MCF 10A (cell line): ENCODE measurements around the gene SHANK1. TPM values are rescaled to one million over a fixed set of nuclear protein-coding genes. Genes with fewer than 3 reads are reported as not detected.

ENCODE experiments used
- BruUV-seq: library from RNA; stranded (reverse); fragments of 400-500 nt; replicated peaks from 2 replicates; lab custom pipeline; 2021; lab: Mats Ljungman, UMichigan
- CTCF ChIA-PET: fragments of 300-600 bp; sonication (Branson Sonifier 250); formaldehyde crosslinking; extraction: SDS; loops from one replicate; lab custom pipeline; 2021; ENCODE audit warnings: antibody characterized with exemption, inconsistent platforms; lab: Yijun Ruan, JAX
- POLR2A ChIA-PET: fragments of 300-600, 350-650 bp; sonication (Branson Sonifier 250); formaldehyde crosslinking; extraction: SDS; loops from one replicate; lab custom pipeline; 2020; ENCODE audit warnings: antibody characterized with exemption, inconsistent platforms; lab: Yijun Ruan, JAX
- DNase-seq: peaks from one replicate; pipeline ENCODE4 v3.0.0-alpha.2; 2018; ENCODE audit not compliant: unreplicated experiment
- H3K27ac Mint-ChIP-seq: one replicate; pipeline ENCODE4 v1.8.0; 2022; ENCODE audit warnings: mild to moderate bottlenecking, low read depth, mixed read lengths; ENCODE audit not compliant: unreplicated experiment
- H3K27me3 Mint-ChIP-seq: one replicate; pipeline ENCODE4 v1.8.0; 2022; ENCODE audit warnings: mixed read lengths; ENCODE audit not compliant: insufficient read depth, unreplicated experiment
- H3K36me3 Mint-ChIP-seq: one replicate; pipeline ENCODE4 v1.8.0; 2022; ENCODE audit warnings: mild to moderate bottlenecking, moderate library complexity, mixed read lengths; ENCODE audit not compliant: insufficient read depth, unreplicated experiment
- H3K4me1 Mint-ChIP-seq: one replicate; pipeline ENCODE4 v1.8.0; 2022; ENCODE audit warnings: mixed read lengths; ENCODE audit not compliant: insufficient read depth, unreplicated experiment
- H3K4me3 Mint-ChIP-seq: one replicate; pipeline ENCODE4 v1.8.0; 2022; ENCODE audit warnings: mild to moderate bottlenecking, moderate library complexity, mixed read lengths; ENCODE audit not compliant: unreplicated experiment
- H3K9me3 Mint-ChIP-seq: one replicate; pipeline ENCODE4 v1.8.0; 2022; ENCODE audit warnings: mixed read lengths; ENCODE audit not compliant: unreplicated experiment
- intact Hi-C: fragments of 100-400 bp; cut with micrococcal nuclease; formaldehyde crosslinking; loops from 2 replicates; pipeline ENCODE4 v1.14.1; 2022
- total RNA-seq: library from RNA; stranded (reverse); gene quantifications from 2 replicates; pipeline ENCODE4 v1.2.3, GENCODE V29; 2022
- TF ChIP-seq, protein P1 (sequence below): fragments of 200-600 bp; IDR thresholded peaks from one replicate; pipeline ENCODE4 v1.8.0; 2022; ENCODE audit warnings: antibody characterized with exemption, mild to moderate bottlenecking; ENCODE audit not compliant: unreplicated experiment

Gene SHANK1
- total RNA-seq, 1 experiment from 2014 or later, result 0.44 TPM

DNA sequence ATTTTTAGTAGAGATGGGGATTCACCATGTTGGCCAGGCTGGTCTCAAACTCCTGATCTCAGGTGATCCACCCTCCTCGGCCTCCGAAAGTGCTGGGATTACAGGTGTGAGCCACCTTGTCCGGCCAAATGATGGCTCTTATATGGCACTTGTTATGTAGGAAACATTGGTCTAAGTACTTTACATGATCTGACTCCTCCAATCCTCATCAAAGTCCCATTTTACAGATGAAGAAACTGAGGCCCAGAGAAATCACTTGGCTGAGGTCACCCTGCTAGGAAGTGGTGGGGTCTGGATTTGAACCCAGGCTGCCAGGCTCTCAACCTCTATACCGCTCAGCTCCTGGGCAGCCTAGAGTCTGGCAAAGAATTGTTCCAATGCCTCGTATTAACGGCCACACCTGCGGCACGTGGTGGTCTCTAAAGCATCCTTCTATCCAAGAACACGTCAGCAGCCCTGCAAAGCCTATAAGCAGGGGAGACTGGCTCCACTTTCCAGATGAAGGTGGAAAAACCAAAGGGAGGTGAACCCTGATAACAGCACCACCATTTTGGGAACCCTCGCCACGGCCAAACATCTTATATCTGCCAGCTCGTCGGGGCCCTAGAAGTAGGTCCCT, 18.1 kb downstream of the SHANK1 start:
- H3K36me3 Mint-ChIP-seq, result no peaks in the 10 kb centered on the region
- POLR2A ChIA-PET, result no interaction called here
- TF ChIP-seq, protein P1, sequence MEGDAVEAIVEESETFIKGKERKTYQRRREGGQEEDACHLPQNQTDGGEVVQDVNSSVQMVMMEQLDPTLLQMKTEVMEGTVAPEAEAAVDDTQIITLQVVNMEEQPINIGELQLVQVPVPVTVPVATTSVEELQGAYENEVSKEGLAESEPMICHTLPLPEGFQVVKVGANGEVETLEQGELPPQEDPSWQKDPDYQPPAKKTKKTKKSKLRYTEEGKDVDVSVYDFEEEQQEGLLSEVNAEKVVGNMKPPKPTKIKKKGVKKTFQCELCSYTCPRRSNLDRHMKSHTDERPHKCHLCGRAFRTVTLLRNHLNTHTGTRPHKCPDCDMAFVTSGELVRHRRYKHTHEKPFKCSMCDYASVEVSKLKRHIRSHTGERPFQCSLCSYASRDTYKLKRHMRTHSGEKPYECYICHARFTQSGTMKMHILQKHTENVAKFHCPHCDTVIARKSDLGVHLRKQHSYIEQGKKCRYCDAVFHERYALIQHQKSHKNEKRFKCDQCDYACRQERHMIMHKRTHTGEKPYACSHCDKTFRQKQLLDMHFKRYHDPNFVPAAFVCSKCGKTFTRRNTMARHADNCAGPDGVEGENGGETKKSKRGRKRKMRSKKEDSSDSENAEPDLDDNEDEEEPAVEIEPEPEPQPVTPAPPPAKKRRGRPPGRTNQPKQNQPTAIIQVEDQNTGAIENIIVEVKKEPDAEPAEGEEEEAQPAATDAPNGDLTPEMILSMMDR, result no peak
- CTCF ChIA-PET, result interaction anchor here (0.6 to 0.7 kb wide), 3 partner anchors 32 to 1291 kb away, joined by 3 to 4 read pairs (median 4); no protein-coding TSS in a partner anchor
- H3K9me3 Mint-ChIP-seq, result peaks cover 8% of the 10 kb centered on the region
- peaks cover 48% of the 10 kb centered on the region for H3K27me3 Mint-ChIP-seq
- no peak for DNase-seq
- BruUV-seq, result no TSS peak
- H3K4me1 Mint-ChIP-seq, result peaks cover 5% of the 10 kb centered on the region
- H3K4me3 Mint-ChIP-seq, result no peak overlapping the region
- no peak overlapping the region for H3K27ac Mint-ChIP-seq
- intact Hi-C loops, result no loop called here

DNA sequence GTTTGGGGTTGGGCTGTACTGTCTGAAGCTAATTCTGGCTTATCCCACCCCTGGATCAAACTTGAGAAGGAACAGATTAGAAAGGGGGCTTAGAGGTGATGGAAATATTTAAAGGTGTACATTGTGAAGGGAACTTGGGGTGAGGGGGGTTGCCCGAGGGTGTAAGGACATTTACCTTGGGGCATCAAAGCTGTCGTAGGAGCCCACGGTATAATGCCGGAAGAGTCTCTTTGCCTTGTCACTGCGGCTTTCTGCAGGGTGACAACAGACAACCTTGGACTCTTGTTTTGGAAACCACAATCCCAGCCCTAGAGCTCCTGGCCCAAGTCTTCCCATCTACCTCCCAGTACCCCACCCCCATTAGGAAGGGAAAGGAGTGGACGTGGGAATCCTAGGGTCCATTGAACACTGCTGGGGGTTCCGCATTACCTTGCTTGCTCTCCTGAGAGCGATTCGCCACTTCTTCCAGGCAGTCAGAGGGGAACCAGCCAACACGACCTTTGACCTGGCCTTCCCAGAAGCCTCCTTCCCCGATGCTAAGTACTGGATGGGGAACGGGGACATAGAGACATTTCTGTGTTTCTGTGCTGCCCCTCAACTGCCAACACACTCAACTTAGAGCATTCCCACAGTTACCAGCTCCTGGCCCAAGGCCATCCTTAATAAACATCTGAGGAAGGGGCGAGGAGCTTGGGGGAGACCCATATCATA, 22.0 kb downstream of the SHANK1 start:
- intact Hi-C loops, result no loop called here
- TF ChIP-seq, protein P1, result no peak
- H3K27ac Mint-ChIP-seq, result no peak overlapping the region
- BruUV-seq, result no TSS peak
- peaks cover 41% of the 10 kb centered on the region for H3K27me3 Mint-ChIP-seq
- H3K4me3 Mint-ChIP-seq, result no peak overlapping the region
- H3K4me1 Mint-ChIP-seq, result peaks cover 1% of the 10 kb centered on the region
- H3K36me3 Mint-ChIP-seq, result no peaks in the 10 kb centered on the region
- peaks cover 8% of the 10 kb centered on the region for H3K9me3 Mint-ChIP-seq
- ChIA-PET CTCF (interaction anchor here (0.6 kb wide), 2 partner anchors 22 to 224 kb away, joined by 4 read pairs; no protein-coding TSS in a partner anchor), POLR2A (no interaction called here)
- DNase-seq, result no peak

DNA sequence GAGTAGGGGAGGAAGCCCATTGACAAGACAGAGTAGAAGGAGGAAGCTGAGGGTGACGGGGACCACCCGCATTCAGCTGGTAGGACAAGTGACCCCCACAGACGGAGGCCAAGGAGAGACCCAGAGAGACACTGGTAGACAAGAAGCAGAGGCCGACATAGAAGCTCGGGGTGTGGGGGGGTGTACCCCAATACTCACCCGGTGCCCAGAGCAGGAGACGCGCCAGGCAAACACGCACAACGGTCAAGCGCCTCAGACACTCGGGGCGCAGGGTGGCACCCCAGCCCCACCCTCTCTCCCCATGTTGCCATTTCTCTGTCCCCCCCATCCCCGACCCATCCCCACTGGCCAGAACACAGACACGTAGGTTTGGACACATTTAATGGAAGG, 23.5 kb downstream of the SHANK1 start:
- BruUV-seq, result no TSS peak
- H3K27me3 Mint-ChIP-seq, result peaks cover 48% of the 10 kb centered on the region
- peaks cover 5% of the 10 kb centered on the region for H3K4me1 Mint-ChIP-seq
- TF ChIP-seq, protein P1, result no peak
- ChIA-PET POLR2A (no interaction called here), CTCF (no interaction called here)
- no peak overlapping the region for H3K27ac Mint-ChIP-seq
- intact Hi-C loops, result no loop called here
- H3K9me3 Mint-ChIP-seq, result peaks cover 8% of the 10 kb centered on the region
- H3K4me3 Mint-ChIP-seq, result no peak overlapping the region
- H3K36me3 Mint-ChIP-seq, result no peaks in the 10 kb centered on the region
- no peak for DNase-seq

DNA sequence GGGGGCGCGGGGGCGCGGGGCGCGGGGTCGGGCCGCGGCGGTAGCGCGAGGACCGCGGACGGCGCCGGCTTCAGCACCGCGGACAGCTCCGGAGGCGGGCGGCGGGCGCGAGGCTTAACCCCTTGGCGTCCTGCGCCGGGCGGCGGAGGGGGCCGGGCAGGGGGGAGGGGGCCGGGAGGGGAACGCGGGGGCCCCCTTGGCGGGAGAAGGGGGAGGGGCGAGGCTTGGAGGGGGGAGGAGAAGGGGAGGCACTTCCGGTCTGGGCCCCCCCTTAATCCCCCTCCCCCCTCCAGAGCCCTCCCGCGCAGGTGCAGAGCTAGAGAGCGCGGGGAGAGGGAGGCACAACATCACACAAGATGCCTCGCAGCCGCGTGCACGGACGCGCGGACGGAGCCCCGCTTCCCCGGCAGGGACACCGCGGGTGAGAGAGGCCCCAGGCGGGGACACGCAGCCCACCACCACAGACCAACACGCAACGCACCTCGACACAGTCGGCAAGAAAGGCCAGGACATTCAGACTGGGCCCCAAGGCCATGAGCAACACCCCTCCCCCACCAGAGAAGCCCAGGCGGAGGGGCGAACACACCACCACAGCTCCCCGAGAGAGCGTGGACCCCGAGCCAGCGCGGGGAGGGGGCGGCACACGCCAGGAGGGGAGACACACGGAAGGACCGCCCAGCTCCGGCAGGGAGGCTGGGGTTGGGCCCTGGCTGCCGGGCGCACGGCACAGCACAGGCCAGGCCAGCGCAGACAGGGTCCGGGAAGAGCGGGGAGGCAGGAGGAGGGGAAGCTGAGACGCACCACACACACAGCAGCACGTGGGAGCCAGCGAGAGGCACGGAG, 24.1 kb downstream of the SHANK1 start:
- intact Hi-C loops, result no loop called here
- H3K4me3 Mint-ChIP-seq, result no peak overlapping the region
- DNase-seq, result no peak
- TF ChIP-seq, protein P1, result no peak
- CTCF ChIA-PET, result no interaction called here
- POLR2A ChIA-PET, result no interaction called here
- H3K9me3 Mint-ChIP-seq, result peaks cover 8% of the 10 kb centered on the region
- H3K27ac Mint-ChIP-seq, result no peak overlapping the region
- H3K4me1 Mint-ChIP-seq, result peaks cover 5% of the 10 kb centered on the region
- H3K27me3 Mint-ChIP-seq, result peaks cover 52% of the 10 kb centered on the region
- BruUV-seq, result no TSS peak
- no peaks in the 10 kb centered on the region for H3K36me3 Mint-ChIP-seq
